Measurements from ENCODE around the gene MRPL50. TPM values are rescaled to one million over a fixed set of nuclear protein-coding genes. Genes with fewer than 3 reads are reported as not detected.

MRPL50 gene
- total and polyA plus RNA-seq, 2 donors (not counting 1 experiment from before 2014, with no cell fraction given) = 4.0 to 18.0 TPM

GRCh38 chr9:101433229-101433628 is 34.8 kb upstream of the MRPL50 start:
- ChIA-PET POLR2A (no interaction called here), CTCF (no interaction called here)
- Histone ChIP-seq H3K27me3 (replicated peaks in 1 of 4; ENCODE audit: control extremely low read depth in 1 of 4, control insufficient read depth in 3 of 4, insufficient read depth in 4 of 4, low read length in 3 of 4) (peaks cover 0 to 3% (median 0%) of the 10 kb centered on the region in 4 experiments), H3K4me2 (replicated peaks; ENCODE audit: low read depth, low read length, poor library complexity, severe bottlenecking) (no peak overlapping the region), H3K4me3 (ENCODE audit: control extremely low read depth in 1 of 5, extremely low read depth in 1 of 5, insufficient read depth in 1 of 5, low read depth in 2 of 5, low read length in 4 of 5) (no peak overlapping the region), H3K9ac (ENCODE audit: low read length) (no peak overlapping the region), H2AFZ (ENCODE audit: insufficient read depth, low read depth, low read length, poor library complexity, severe bottlenecking) (no peak overlapping the region), H3K27ac (ENCODE audit: low read length in 2 of 2) (no peak overlapping the region), H3K4me1 (ENCODE audit: control insufficient read depth in 2 of 2, insufficient read depth in 2 of 2, low read length in 2 of 2) (peaks cover under 1 to 2% of the 10 kb centered on the region in 2 donors), H4K20me1 (ENCODE audit: control insufficient read depth, insufficient read depth, low read length, poor library complexity, severe bottlenecking) (no peaks in the 10 kb centered on the region), H3K9me3 (ENCODE audit: control extremely low read depth in 1 of 3, control insufficient read depth in 2 of 3, insufficient read depth in 1 of 3, low read length in 2 of 3) (no peaks in the 10 kb centered on the region), H3K36me3 (replicated peaks in 1 of 2; ENCODE audit: control extremely low read depth in 1 of 2, control insufficient read depth in 1 of 2, extremely low read depth in 1 of 2, insufficient read depth in 2 of 2, low read length in 1 of 2) (no peaks in the 10 kb centered on the region), H3K79me2 (ENCODE audit: control insufficient read depth, insufficient read depth, low read length) (no peaks in the 10 kb centered on the region)
- no peak overlapping the region for H3K27ac Mint-ChIP-seq
- DNase-seq (no peak), ATAC-seq (ENCODE audit: low read depth) (no peak)
- peaks cover 5% of the 10 kb centered on the region for H3K27me3 Mint-ChIP-seq
- peaks cover 3% of the 10 kb centered on the region for H3K4me1 Mint-ChIP-seq
- intact Hi-C loops (cut with micrococcal nuclease) = no loop called here
- no CpG with 5 or more reads among the region's 3 CpGs for WGBS (ENCODE audit: insufficient coverage)
- H3K9me3 Mint-ChIP-seq (ENCODE audit: insufficient read depth) = no peaks in the 10 kb centered on the region
- TF ChIP-seq CTCF (IDR thresholded peaks at IDR 0.05) = no peak
- TF ChIP-seq EZH2 (IDR thresholded peaks at IDR 0.05; ENCODE audit: borderline replicate concordance, insufficient read depth, low read depth, low read length, poor library complexity, severe bottlenecking) = no peak
- H3K4me3 Mint-ChIP-seq = no peak overlapping the region

GRCh38 chr9:101432740-101433139 is 34.3 kb upstream of the MRPL50 start:
- H3K9me3 Mint-ChIP-seq (ENCODE audit: insufficient read depth) = no peaks in the 10 kb centered on the region
- Histone ChIP-seq H3K27me3 (replicated peaks in 1 of 4; ENCODE audit: control extremely low read depth in 1 of 4, control insufficient read depth in 3 of 4, insufficient read depth in 4 of 4, low read length in 3 of 4) (peaks cover 0 to 3% (median 0%) of the 10 kb centered on the region in 4 experiments), H3K4me1 (ENCODE audit: control insufficient read depth in 2 of 2, insufficient read depth in 2 of 2, low read length in 2 of 2) (peaks cover 3 to 6% of the 10 kb centered on the region in 2 donors), H3K27ac (ENCODE audit: low read length in 2 of 2) (no peak overlapping the region), H3K9me3 (ENCODE audit: control extremely low read depth in 1 of 3, control insufficient read depth in 2 of 3, insufficient read depth in 1 of 3, low read length in 2 of 3) (no peaks in the 10 kb centered on the region), H3K9ac (ENCODE audit: low read length) (no peak overlapping the region), H4K20me1 (ENCODE audit: control insufficient read depth, insufficient read depth, low read length, poor library complexity, severe bottlenecking) (no peaks in the 10 kb centered on the region), H2AFZ (ENCODE audit: insufficient read depth, low read depth, low read length, poor library complexity, severe bottlenecking) (no peak overlapping the region), H3K79me2 (ENCODE audit: control insufficient read depth, insufficient read depth, low read length) (no peaks in the 10 kb centered on the region), H3K36me3 (replicated peaks in 1 of 2; ENCODE audit: control extremely low read depth in 1 of 2, control insufficient read depth in 1 of 2, extremely low read depth in 1 of 2, insufficient read depth in 2 of 2, low read length in 1 of 2) (no peaks in the 10 kb centered on the region), H3K4me3 (ENCODE audit: control extremely low read depth in 1 of 5, extremely low read depth in 1 of 5, insufficient read depth in 1 of 5, low read depth in 2 of 5, low read length in 4 of 5) (no peak overlapping the region), H3K4me2 (replicated peaks; ENCODE audit: low read depth, low read length, poor library complexity, severe bottlenecking) (no peak overlapping the region)
- no peak for ATAC-seq (ENCODE audit: low read depth)
- peaks cover 5% of the 10 kb centered on the region for H3K27me3 Mint-ChIP-seq
- intact Hi-C loops (cut with micrococcal nuclease) = no loop called here
- no peak for DNase-seq
- ChIA-PET POLR2A (no interaction called here), CTCF (no interaction called here)
- no peak overlapping the region for H3K4me3 Mint-ChIP-seq
- peaks cover 7% of the 10 kb centered on the region for H3K4me1 Mint-ChIP-seq
- no peak for TF ChIP-seq EZH2 (IDR thresholded peaks at IDR 0.05; ENCODE audit: borderline replicate concordance, insufficient read depth, low read depth, low read length, poor library complexity, severe bottlenecking)
- TF ChIP-seq CTCF (IDR thresholded peaks at IDR 0.05) = no peak
- H3K27ac Mint-ChIP-seq = no peak overlapping the region
- WGBS (ENCODE audit: insufficient coverage) = no CpG with 5 or more reads among the region's 1 CpG

Measured in B cell (primary cell).